Measurements from ENCODE around the gene TMEM72. TPM values are rescaled to one million over a fixed set of nuclear protein-coding genes. Genes with fewer than 3 reads are reported as not detected.
A peak's percentile ranks its signal among the peaks of the same experiment; 100 is the strongest.

TMEM72 gene
- total RNA-seq, 2 donors from 2014 or later, result 14.5 to 17.6 TPM

GRCh38 chr10:44907556-44907955 is 3.6 kb upstream of the TMEM72 start:
- DNase-seq, result no peak

GRCh38 chr10:44908066-44908749 is 2.9 kb upstream of the TMEM72 start:
- H3K36me3 ChIP-seq, result no peaks in the 10 kb centered on the region
- H3K27me3 ChIP-seq, result no peaks in the 10 kb centered on the region
- H3K9ac ChIP-seq (ENCODE audit: low read depth in 2 of 2, low read length in 2 of 2), result no peak overlapping the region
- DNase-seq, result no peak
- peaks cover 5% of the 10 kb centered on the region for H3K4me1 ChIP-seq
- H3K9me3 ChIP-seq, result no peaks in the 10 kb centered on the region
- H3K4me3 ChIP-seq, result no peak overlapping the region
- intact Hi-C loops (cut with DNase I), result no loop called here
- no peak overlapping the region for H3K27ac ChIP-seq
- no peak for TF ChIP-seq CTCF (IDR thresholded peaks at IDR 0.05)

More at GRCh38 chr10:44907556-44907955, 3.6 kb upstream of the TMEM72 start:
- H3K27me3 ChIP-seq, result no peaks in the 10 kb centered on the region
- H3K4me3 ChIP-seq, result no peak overlapping the region
- peaks cover 5% of the 10 kb centered on the region for H3K4me1 ChIP-seq
- intact Hi-C loops (cut with DNase I), result no loop called here
- TF ChIP-seq CTCF (IDR thresholded peaks at IDR 0.05), result no peak
- H3K9me3 ChIP-seq, result no peaks in the 10 kb centered on the region
- H3K36me3 ChIP-seq, result no peaks in the 10 kb centered on the region
- H3K9ac ChIP-seq (ENCODE audit: low read depth in 2 of 2, low read length in 2 of 2), result no peak overlapping the region
- H3K27ac ChIP-seq, result no peak overlapping the region

DNA sequence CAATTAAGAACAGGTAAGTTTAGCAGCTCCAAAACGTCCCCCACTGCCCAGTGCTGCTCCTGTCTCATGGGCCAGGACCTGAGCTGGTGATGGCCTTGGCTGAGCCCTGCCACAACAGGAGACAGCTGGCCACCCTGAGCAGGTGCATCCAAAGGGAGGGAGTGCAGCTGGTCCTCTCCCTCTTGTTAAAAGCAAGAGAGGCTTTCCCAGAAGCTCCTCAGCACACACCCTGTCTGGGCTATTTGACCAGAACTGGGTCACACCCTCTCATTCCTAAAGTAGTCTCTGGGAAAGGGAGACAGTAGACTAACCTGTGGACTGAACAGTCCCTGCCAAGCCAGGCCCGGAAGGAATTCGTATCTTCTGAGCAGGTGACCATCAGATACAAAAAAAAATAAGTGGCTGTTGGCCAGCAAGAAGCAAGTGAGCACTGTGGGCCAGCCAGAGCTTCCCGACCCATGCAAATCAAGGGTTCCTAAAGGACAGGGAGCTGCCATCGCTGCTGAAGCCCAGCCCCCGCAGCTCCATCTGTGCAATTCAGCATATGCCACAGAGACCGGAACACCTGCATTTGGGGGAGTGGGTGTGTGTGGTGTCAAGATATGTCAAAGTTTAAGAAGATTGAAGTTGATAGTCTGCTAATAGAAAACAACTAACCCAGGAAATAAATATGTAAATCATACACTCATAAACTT is 2.1 kb upstream of the TMEM72 start:
- no peak for TF ChIP-seq CTCF (IDR thresholded peaks at IDR 0.05)
- Histone ChIP-seq H3K9ac (ENCODE audit: low read depth in 2 of 2, low read length in 2 of 2) (no peak overlapping the region), H3K4me1 (peaks cover 5% of the 10 kb centered on the region), H3K4me3 (no peak overlapping the region), H3K36me3 (no peaks in the 10 kb centered on the region), H3K27ac (no peak overlapping the region), H3K27me3 (no peaks in the 10 kb centered on the region), H3K9me3 (no peaks in the 10 kb centered on the region)
- peak; percentile 52 for DNase-seq
- intact Hi-C loops (cut with DNase I), result no loop called here

- Histone ChIP-seq H3K4me3 (no peak overlapping the region), H3K27ac (no peak overlapping the region), H3K4me1 (peaks cover 5% of the 10 kb centered on the region), H3K9me3 (no peaks in the 10 kb centered on the region), H3K9ac (ENCODE audit: low read depth in 2 of 2, low read length in 2 of 2) (no peak overlapping the region), H3K36me3 (no peaks in the 10 kb centered on the region), H3K27me3 (no peaks in the 10 kb centered on the region)
- DNase-seq, result no peak
- no peak for TF ChIP-seq CTCF (IDR thresholded peaks at IDR 0.05)
- intact Hi-C loops (cut with DNase I), result no loop called here
Measured at GRCh38 chr10:44909910-44910309, 1.2 kb upstream of the TMEM72 start.

DNA sequence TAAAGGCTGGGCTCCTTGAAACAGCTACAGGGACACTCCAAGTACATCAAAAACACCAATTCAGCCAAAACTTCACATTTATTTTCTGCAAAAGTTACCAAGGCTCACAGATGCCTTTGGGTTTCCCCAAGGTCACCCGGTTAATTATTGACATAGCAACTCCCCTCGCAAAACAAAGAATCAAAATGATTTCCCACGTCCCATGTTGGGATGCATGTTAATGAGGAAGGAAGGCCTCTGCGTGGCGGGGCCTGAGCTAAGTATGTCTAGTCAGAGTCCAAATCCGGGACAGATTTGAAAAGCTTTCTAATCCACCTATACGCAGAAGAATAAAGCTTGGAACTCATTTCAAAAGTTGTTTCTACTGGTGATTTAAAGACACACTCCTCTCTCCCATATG is 535 bp upstream of the TMEM72 start:
- intact Hi-C loops (cut with DNase I), result no loop called here
- Histone ChIP-seq H3K4me3 (no peak overlapping the region), H3K4me1 (peaks cover 5% of the 10 kb centered on the region), H3K27ac (peak overlapping the region; percentile 61), H3K9ac (ENCODE audit: low read depth in 2 of 2, low read length in 2 of 2) (peak overlapping the region in 1 of 2 donors; percentile 61), H3K36me3 (no peaks in the 10 kb centered on the region), H3K9me3 (no peaks in the 10 kb centered on the region), H3K27me3 (no peaks in the 10 kb centered on the region)
- no peak for DNase-seq
- no peak for TF ChIP-seq CTCF (IDR thresholded peaks at IDR 0.05)
